Measurements from ENCODE around the gene IFNA6. TPM values are rescaled to one million over a fixed set of nuclear protein-coding genes. Genes with fewer than 3 reads are reported as not detected.
"Not testable (repeated sequence)": the region's sequence is repeated elsewhere in the genome, so short reads cannot be mapped to it uniquely, and the experiment has no call there.

IFNA6 gene
- total and polyA plus RNA-seq, 12 donors: not detected

DNA sequence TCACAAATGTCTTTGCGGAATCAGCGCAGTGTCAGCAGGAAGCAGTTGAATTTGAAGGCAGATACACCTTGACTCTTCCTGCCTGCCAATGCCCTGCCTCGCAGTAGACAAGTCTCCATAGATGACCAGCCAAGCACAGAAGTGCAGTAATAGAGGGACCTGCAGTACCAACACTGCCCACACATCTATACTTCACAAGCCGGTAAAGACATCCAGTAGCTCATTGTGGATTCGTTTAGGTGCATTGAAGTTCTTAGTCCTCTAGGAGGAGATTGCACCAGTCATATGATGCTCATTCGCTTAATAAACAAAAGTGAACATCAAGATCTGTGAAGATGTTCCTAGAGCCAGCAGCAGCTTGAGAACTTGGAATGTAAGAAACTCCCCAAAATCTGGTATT is 41.6 kb upstream of the IFNA6 start:
- H3K27me3 ChIP-seq: peaks cover 35% of the 10 kb centered on the region
- H3K9me3 ChIP-seq (replicated peaks in 1 of 3): peaks cover 0 to 5% (median 0%) of the 10 kb centered on the region in 3 donors
- no peak overlapping the region for H3K27ac ChIP-seq
- TF ChIP-seq, protein P1, sequence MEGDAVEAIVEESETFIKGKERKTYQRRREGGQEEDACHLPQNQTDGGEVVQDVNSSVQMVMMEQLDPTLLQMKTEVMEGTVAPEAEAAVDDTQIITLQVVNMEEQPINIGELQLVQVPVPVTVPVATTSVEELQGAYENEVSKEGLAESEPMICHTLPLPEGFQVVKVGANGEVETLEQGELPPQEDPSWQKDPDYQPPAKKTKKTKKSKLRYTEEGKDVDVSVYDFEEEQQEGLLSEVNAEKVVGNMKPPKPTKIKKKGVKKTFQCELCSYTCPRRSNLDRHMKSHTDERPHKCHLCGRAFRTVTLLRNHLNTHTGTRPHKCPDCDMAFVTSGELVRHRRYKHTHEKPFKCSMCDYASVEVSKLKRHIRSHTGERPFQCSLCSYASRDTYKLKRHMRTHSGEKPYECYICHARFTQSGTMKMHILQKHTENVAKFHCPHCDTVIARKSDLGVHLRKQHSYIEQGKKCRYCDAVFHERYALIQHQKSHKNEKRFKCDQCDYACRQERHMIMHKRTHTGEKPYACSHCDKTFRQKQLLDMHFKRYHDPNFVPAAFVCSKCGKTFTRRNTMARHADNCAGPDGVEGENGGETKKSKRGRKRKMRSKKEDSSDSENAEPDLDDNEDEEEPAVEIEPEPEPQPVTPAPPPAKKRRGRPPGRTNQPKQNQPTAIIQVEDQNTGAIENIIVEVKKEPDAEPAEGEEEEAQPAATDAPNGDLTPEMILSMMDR (IDR thresholded peaks at IDR 0.05): no peak
- TF ChIP-seq POLR2A (IDR thresholded peaks at IDR 0.05): no peak
- intact Hi-C loops (cut with DNase I): loop anchor here (5.0 to 10.0 kb wide), 2 partner anchors 65 to 67 kb away; no protein-coding TSS in a partner anchor
- H3K36me3 ChIP-seq (replicated peaks in 1 of 2): no peaks in the 10 kb centered on the region
- WGBS, 4 donors: 83 to 85% (median 85%) methylated on average over 6 of the region's 6 CpGs
- DNase-seq: no peak
- peaks cover 0 to 9% of the 10 kb centered on the region in 2 donors for H3K4me1 ChIP-seq (replicated peaks in 1 of 2)
- H3K4me3 ChIP-seq: no peak overlapping the region

DNA sequence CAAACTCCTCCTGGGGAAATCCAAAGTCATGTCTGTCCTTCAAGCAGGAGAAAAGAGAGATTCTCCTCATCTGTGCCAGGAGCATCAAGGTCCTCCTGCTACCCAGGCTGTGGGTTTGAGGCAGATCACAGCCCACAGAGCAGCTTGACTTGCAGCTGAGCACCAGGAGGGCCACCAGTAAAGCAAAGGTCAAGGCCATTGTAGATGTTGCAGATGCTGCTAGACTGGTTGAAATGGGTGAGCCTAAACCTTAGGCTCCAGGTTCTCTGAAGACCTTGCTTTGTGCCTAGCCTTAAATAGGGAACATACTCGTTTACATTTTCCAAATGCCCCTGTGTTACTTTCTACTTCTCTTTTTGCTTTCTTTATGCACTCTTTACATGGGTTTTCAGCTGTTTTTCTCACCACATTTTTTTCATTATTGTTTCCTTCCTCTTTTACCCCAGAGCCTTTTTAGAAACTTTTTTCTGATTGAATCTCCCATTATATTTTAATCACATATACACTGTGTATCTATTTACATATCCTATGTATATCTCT is 34.5 kb upstream of the IFNA6 start, which contains the start of gene IFNA2:
IFNA2 (minus strand) TSS at position 268 of the 540 bp plus-strand sequence; CDS start at position 199, 69 bp downstream.
- peaks cover 0 to 5% (median 0%) of the 10 kb centered on the region in 3 donors for H3K9me3 ChIP-seq (replicated peaks in 1 of 3)
- TF ChIP-seq POLR2A (IDR thresholded peaks at IDR 0.05): no peak
- TF ChIP-seq, protein P1 (IDR thresholded peaks at IDR 0.05): no peak
- no peak for DNase-seq
- WGBS, 4 donors: 34 to 65% (median 49%) methylated on average over 1 of the region's 1 CpG
- intact Hi-C loops (cut with DNase I): no loop called here
- H3K27ac ChIP-seq: no peak within 1 kb of the TSS
- H3K36me3 ChIP-seq (replicated peaks in 1 of 2): no peaks in the 10 kb centered on the region
- H3K4me1 ChIP-seq (replicated peaks in 1 of 2): no peaks in the 10 kb centered on the region
- H3K27me3 ChIP-seq: peaks cover 5% of the 10 kb centered on the region
- H3K4me3 ChIP-seq: no peak within 1 kb of the TSS

GRCh38 chr9:21383627-21384026 is 32.9 kb upstream of the IFNA6 start:
- Histone ChIP-seq H3K9me3 (replicated peaks in 1 of 3) (no peaks in the 10 kb centered on the region), H3K27me3 (peaks cover 5% of the 10 kb centered on the region), H3K4me1 (replicated peaks in 1 of 2) (no peaks in the 10 kb centered on the region), H3K36me3 (replicated peaks in 1 of 2) (no peaks in the 10 kb centered on the region), H3K27ac (no peak overlapping the region), H3K4me3 (no peak overlapping the region)
- intact Hi-C loops (cut with DNase I): no loop called here
- TF ChIP-seq, protein P1 (IDR thresholded peaks at IDR 0.05): no peak
- TF ChIP-seq POLR2A (IDR thresholded peaks at IDR 0.05): no peak
- 33 to 43% (median 40%) methylated on average over 4 of the region's 4 CpGs for WGBS, 4 donors
- no peak for DNase-seq

DNA sequence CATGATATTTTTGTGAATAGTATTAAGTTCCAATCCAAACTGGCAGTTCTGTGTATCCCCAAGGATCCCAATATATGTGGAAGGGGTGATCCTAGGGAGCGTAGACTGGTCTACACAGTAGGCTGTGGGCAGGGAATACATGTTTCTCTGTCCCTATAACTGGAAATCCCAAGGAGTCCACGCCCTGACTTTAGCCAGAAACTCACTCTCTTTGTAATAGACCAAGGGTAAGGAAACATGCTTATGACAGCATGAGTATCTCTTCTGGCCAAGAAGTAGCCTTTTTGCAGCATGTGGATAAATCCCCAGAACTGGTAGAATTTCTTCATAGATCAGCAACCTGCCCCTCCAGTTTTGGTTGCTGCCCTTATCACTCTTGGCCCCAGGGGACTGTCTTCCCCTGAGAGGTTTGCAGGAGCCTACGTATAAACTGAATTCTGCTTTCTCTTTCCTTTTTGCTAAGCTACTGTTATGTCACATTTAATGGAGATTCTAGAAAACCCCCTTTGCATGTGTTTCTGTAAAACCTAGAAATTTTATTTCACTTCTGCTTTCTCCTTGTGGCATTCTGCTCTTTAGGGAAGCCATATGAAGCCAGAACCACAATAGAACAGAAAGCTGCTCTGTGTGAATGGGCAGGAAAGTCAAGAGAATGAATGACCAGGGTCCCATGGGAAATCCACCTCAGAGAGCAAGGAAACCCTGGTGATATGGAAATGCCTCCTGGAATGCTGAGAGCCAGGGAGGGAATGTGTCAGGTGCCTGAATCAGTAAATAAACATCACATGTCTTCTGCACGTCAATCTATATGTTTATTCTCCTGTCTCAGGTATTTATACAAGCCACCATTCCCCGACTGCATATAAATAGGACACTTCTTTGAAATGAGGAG is 31.0 kb upstream of the IFNA6 start:
- no peak for DNase-seq
- H3K27me3 ChIP-seq: peaks cover 8% of the 10 kb centered on the region
- TF ChIP-seq, protein P1 (IDR thresholded peaks at IDR 0.05): no peak
- TF ChIP-seq POLR2A (IDR thresholded peaks at IDR 0.05): no peak
- WGBS, 4 donors: 52 to 59% (median 56%) methylated on average over 5 of the region's 5 CpGs
- H3K27ac ChIP-seq: no peak overlapping the region
- H3K9me3 ChIP-seq (replicated peaks in 1 of 3): no peaks in the 10 kb centered on the region
- H3K4me3 ChIP-seq: no peak overlapping the region
- no peaks in the 10 kb centered on the region for H3K4me1 ChIP-seq (replicated peaks in 1 of 2)
- no peaks in the 10 kb centered on the region for H3K36me3 ChIP-seq (replicated peaks in 1 of 2)
- intact Hi-C loops (cut with DNase I): no loop called here

GRCh38 chr9:21371467-21371866 is 20.8 kb upstream of the IFNA6 start:
- H3K4me1 ChIP-seq (replicated peaks in 1 of 2); H3K36me3 ChIP-seq (replicated peaks in 1 of 2); H3K4me3 ChIP-seq; H3K9me3 ChIP-seq (replicated peaks in 1 of 3); DNase-seq; H3K27me3 ChIP-seq; intact Hi-C loops (cut with DNase I); H3K27ac ChIP-seq: not testable (repeated sequence)
- WGBS, 4 donors: 40 to 92% (median 61%) methylated on average over 2 to 4 of the region's 4 CpGs

Data from adrenal gland (tissue), 12 donors.